HG03280 (cell line): ENCODE measurements around the gene CBX7.

Experiments used
- ATAC-seq: cut with Tn5 transposase; IDR thresholded peaks from one replicate; pipeline ENCODE4 v1.9.1; 2021; ENCODE audit warnings: mild to moderate bottlenecking, moderate library complexity; ENCODE audit not compliant: unreplicated experiment

Gene CBX7

DNA sequence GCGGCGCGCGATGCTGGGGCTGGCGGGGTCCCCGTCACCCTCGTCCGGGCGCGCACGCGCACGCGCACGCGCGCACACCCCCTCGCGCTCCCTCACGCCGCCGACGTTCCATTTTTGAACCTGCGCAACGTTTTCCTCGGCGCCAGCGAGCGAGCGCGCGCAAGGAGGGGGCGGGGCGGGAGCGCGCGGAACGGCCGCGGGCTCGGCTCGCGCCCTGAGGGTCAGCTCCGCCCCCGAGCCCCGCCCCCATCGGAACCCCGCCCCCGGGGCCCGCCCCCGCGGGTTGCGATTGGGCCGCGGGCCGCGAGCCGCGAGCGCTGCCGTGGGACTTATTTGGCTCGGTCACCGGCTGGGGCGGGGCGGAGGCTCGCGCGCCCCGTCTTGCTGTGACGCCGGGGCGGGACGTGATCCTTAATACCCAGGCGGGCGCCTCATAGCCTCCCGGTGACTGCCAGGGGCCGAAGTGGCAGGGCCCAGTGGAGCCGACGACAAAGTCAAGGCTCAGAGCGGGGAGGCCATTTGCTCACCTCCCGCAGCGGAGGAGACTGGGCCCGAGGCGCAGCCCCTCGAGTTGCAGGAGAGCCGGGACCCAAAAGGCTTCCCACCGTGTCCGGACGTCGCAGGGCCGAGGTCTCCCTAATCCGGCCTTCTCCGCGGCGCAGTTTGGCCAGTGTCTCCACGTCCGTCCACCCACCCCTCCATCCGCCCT, at the start of gene CBX7:
Gene CBX7 (minus strand): TSS at position 170 of the 709 bp plus-strand sequence. CDS start 236 bp downstream, outside the sequence.
- ATAC-seq = peak; percentile 68

GRCh38 chr22:39197578-39197977, 45.1 kb upstream of the CBX7 start:
- ATAC-seq = no peak

GRCh38 chr22:39194098-39194497, 41.6 kb upstream of the CBX7 start:
- no peak for ATAC-seq

GRCh38 chr22:39188809-39189208, 36.3 kb upstream of the CBX7 start:
- ATAC-seq = no peak

- no peak for ATAC-seq
Observed at GRCh38 chr22:39185601-39186012, 33.1 kb upstream of the CBX7 start.

DNA sequence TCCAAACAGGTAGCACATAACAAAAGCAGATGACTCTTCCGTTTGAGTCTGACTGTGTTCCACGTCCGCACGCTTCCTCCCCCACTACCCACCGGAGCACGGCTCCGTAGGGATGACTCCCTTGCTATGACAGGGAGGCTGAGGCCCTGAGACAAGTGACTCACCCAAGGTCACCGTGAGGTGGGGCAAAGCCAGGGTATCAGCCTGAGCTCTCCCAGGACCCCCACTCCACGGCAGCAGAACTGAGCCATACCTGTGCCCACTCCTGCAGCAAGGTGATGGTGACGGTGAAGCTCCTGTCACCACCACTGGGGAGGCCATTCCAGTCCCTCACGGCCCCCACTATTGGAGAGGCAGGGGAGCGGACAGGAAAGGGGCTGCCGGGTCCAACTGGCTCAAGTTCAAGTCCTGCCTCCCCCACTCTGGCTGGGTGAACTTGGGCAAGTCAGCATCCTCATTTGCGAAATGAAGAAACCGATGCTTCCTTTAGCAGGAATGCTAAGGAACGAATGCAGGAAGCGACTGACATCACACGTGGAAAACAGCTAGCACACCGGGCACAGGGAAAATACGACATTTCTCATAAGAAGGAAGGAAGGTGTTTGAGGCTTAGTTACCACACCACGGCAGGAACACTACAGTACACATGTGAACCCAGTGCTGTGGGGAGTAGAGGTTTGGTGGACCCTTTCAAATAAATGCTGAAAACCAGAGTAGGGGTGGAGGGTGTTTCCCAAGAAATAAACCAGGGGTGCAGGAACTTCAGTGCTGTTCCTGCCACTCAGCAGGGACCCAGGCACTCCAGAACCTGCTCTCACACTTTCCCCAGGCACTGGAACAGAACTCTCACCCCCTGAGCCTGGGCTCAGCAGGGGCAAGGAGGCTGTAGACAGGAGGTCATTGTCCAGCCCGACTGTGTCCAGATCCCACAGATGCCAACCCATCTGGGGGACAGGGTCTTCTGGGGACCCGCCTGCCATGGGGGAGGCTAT, 32.4 kb upstream of the CBX7 start:
- no peak for ATAC-seq

DNA sequence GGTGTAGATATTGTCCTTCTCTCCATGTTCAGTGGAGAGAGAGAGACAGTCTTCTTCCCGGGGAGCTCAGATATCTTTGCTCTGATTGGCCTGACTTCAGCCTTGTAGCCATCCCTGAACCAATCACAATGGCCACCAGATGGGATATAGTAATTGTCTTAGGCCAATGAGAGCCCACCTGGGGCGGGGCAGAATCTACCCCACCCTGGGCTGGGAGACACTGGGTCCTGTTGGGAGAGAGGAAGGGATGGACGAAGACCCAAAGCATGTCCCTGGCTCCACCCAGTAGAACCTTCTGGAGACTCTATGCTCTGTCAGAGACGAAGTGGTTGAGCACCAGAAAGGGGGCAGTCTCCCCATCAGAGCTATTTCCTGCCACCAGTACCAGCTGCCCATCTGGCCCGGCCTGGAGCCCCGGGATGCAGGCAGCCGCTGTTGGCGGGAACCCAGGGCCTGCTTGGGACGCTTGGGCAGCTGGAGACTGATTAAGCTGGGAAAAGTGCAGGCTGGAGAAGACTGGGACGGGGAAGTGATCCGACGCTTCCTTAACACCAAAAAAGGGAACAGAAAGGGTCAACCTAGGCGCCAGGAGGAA, 31.6 kb upstream of the CBX7 start:
- ATAC-seq = no peak

DNA sequence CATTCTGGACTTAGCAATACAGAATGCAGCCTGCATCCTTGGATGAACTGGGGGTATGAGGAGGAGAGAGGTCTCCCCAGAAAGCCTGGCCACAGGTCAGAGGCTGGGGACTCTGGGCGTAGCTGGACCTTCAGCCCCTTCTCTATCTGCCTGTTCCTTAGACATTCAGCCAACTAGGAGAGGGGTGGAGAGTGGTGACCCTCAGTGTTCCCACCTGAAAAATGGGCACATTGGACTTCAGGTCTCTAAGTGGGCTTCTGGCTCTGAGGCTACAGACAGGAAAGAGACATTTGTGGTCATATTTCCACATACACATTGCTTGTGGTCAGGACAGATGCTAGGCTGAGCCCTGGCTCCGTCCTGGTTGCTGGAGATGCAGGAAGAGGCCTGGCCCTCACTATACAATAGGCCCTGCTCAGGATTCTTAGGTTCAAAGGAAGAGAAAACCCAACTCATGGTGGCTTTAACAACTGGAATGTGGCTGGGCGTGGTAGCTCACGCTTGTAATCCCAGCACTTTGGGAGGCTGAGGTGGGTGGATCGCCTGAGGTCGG, 30.1 kb upstream of the CBX7 start:
- ATAC-seq = no peak

- no peak for ATAC-seq
Observed at GRCh38 chr22:39181778-39182177, 29.3 kb upstream of the CBX7 start.

GRCh38 chr22:39181356-39181755, 28.9 kb upstream of the CBX7 start:
- ATAC-seq = no peak

DNA sequence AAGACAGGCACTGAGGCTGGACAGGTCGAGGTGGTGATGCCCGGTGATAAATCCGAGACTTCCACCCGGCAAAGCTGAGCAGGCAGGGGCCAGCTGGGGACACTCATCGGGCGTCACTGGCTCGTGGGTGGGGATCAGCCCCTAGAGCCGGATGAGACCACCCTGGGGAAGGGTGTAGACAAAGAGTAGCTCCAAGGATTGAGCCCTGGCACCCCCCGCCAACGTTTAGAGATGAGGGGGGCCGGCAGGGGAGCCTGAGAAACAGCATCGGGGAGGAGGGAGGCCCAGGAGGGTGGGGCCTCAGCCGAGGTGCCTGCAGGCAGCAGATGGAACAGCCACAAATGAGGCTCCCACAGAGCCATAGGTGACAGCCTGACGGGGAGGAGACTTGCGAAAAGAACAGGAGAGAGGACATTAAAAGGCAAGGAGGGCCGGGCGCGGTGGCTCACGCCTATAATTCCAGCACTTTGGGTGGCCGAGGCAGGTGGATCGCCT, 27.4 kb upstream of the CBX7 start:
- no peak for ATAC-seq

DNA sequence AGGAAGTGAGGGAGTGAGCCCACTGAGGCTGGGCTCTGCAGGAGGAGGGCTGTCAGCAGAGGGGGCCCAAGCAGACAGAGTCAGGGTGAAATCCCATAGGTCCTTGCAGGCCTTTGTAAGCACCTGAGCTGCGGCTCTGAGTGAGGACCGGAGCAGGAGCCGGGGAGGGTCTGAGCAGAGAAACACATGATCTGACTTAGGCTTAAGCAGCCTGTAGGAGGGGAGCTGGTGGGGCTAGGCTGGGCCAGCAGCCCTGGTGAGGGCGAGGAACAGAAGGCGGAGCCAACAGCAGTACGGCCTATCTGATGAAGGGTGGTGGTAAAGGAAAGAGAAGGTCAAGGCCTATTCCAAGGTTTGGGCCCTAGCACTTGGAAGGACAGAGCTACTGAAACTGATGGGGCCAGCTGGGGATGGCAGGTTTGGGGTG, 26.9 kb upstream of the CBX7 start:
- ATAC-seq = no peak

- no peak for ATAC-seq
Observed at GRCh38 chr22:39178206-39179111, 26.0 kb upstream of the CBX7 start.

- ATAC-seq = no peak
Observed at GRCh38 chr22:39177791-39178190, 25.3 kb upstream of the CBX7 start.

DNA sequence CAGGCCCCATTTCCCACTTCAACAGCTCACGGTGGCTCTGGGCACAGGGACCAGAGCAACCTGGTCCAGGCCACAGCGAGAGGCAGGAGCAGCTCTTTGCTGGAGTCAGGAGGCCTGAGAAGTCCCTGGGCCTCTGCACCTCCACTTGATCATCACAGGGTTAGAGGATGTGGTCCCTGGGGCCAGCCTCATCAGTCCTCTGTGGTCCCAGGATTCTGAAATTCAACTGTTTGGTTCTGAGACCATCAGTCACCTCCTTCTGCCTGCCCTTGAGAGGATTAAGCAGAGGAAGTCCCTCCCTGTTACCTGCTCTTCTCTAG, 24.9 kb upstream of the CBX7 start:
- ATAC-seq = no peak

GRCh38 chr22:39176714-39177455, 24.4 kb upstream of the CBX7 start:
- no peak for ATAC-seq

- ATAC-seq = no peak
Observed at GRCh38 chr22:39176143-39176713, 23.7 kb upstream of the CBX7 start.

DNA sequence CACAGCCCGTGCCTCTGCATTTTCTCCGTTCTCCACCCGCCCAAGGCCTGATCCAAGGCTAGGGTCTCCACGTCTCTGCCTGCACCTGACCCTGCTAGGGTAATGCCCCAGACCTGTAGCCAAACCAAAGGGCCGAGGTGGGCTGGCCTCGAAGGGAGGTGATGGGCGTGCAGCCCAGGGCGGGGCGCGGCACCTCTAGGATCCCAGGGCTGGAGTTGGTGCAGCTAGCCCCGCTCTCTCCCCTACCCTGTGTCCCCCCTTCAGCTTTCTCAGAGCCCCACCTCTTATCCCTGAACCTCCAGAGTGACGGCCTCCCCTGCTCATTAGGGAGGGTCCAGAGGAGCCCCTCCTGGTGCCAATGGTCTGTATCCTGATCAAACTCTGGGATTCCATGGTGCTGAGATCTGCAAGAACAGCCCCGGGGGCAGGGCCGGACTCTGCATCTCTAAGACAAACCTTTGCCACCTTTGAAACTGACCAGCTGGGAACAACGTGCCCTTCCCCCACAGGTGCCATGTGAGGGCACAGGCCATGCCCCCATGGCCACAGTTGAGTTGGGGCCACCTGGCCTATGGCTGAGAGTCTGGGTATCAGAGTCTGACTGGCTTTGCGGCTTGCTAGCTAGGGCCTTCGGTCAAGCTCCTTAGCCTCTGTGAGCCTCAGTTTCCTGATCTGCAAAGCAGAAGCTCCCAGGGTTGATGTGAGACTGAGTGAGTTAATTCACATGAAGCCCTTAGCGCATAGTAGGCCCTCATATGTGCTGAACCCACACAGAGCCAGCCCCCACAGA, 23.1 kb upstream of the CBX7 start:
- no peak for ATAC-seq
